Skin epidermis (tissue), 12 donors: ENCODE results near the gene NEXMIF.
"Not testable (repeated sequence)": the region's sequence is repeated elsewhere in the genome, so short reads cannot be mapped to it uniquely, and the experiment has no call there.

Experiments
- H3K27ac ChIP-seq, 21 experiments: fragments of 200-600 bp; sonication (generic) in 11 of 21; one replicate each; pipeline ENCODE4 v1.5.0; 2020; ENCODE audit warnings: mild to moderate bottlenecking in 3 of 21, inconsistent platforms in 2 of 21, moderate library complexity in 2 of 21
- H3K4me3 ChIP-seq, 7 experiments: fragments of 200-600 bp; sonication (generic) in 2 of 7; one replicate each; pipeline ENCODE4 v1.5.0; 2020; ENCODE audit warnings: inconsistent platforms in 2 of 7, mild to moderate bottlenecking in 2 of 7, moderate library complexity in 1 of 7

The NEXMIF gene

GRCh38 chrX:74925225-74926088 is at the start of gene NEXMIF:
Gene NEXMIF, minus strand, starts transcription at chrX:74925452.
- Histone ChIP-seq H3K27ac (peak within 1 kb of the TSS in 5 of 21 experiments; percentile 20 to 65 (median 42)), H3K4me3 (peak within 1 kb of the TSS in 6 of 7 experiments; percentile 12 to 49 (median 34))

GRCh38 chrX:74961962-74962361 is 36.7 kb upstream of the NEXMIF start:
- H3K27ac ChIP-seq, H3K4me3 ChIP-seq: not testable (repeated sequence)

GRCh38 chrX:74949717-74950116 is 24.5 kb upstream of the NEXMIF start:
- no peak overlapping the region for H3K27ac ChIP-seq

GRCh38 chrX:74940414-74940813 is 15.2 kb upstream of the NEXMIF start:
- H3K27ac ChIP-seq, result no peak overlapping the region

More at GRCh38 chrX:74949717-74950116, 24.5 kb upstream of the NEXMIF start:
- no peak overlapping the region for H3K4me3 ChIP-seq

GRCh38 chrX:74931214-74931613 is 6.0 kb upstream of the NEXMIF start:
- Histone ChIP-seq H3K27ac (no peak overlapping the region), H3K4me3 (no peak overlapping the region)

More at GRCh38 chrX:74940414-74940813, 15.2 kb upstream of the NEXMIF start:
- H3K4me3 ChIP-seq, result no peak overlapping the region

GRCh38 chrX:74924449-74925224 is 615 bp downstream of the NEXMIF start:
- Histone ChIP-seq H3K27ac (peak overlapping the region in 5 of 21 experiments; percentile 20 to 65 (median 42)), H3K4me3 (peak overlapping the region in 6 of 7 experiments; percentile 12 to 49 (median 34))

GRCh38 chrX:74923942-74924448 is 1.3 kb downstream of the NEXMIF start:
- H3K27ac ChIP-seq, result peak overlapping the region in 4 of 21 experiments; percentile 20 to 65 (median 46)

GRCh38 chrX:74922922-74923543 is 2.2 kb downstream of the NEXMIF start:
- Histone ChIP-seq H3K4me3 (no peak overlapping the region), H3K27ac (no peak overlapping the region)

More at GRCh38 chrX:74923942-74924448, 1.3 kb downstream of the NEXMIF start:
- peak overlapping the region in 6 of 7 experiments; percentile 12 to 49 (median 34) for H3K4me3 ChIP-seq

GRCh38 chrX:74911494-74911893 is 13.8 kb downstream of the NEXMIF start:
- Histone ChIP-seq H3K4me3 (no peak overlapping the region), H3K27ac (no peak overlapping the region)

- Histone ChIP-seq H3K4me3 (no peak overlapping the region), H3K27ac (no peak overlapping the region)
Measured at GRCh38 chrX:74906417-74906816, 18.8 kb downstream of the NEXMIF start.

GRCh38 chrX:74902806-74903205 is 22.4 kb downstream of the NEXMIF start:
- no peak overlapping the region for H3K27ac ChIP-seq
- H3K4me3 ChIP-seq, result no peak overlapping the region

GRCh38 chrX:74892561-74892960 is 32.7 kb downstream of the NEXMIF start:
- H3K27ac ChIP-seq, result no peak overlapping the region

GRCh38 chrX:74890676-74891430 is 34.4 kb downstream of the NEXMIF start:
- Histone ChIP-seq H3K4me3 (no peak overlapping the region), H3K27ac (no peak overlapping the region)

More at GRCh38 chrX:74892561-74892960, 32.7 kb downstream of the NEXMIF start:
- no peak overlapping the region for H3K4me3 ChIP-seq

- not testable (repeated sequence) for H3K27ac ChIP-seq, H3K4me3 ChIP-seq
Measured at GRCh38 chrX:74882383-74882782, 42.9 kb downstream of the NEXMIF start.

GRCh38 chrX:74865725-74866124 is 59.5 kb downstream of the NEXMIF start:
- H3K4me3 ChIP-seq, result no peak overlapping the region
- H3K27ac ChIP-seq, result no peak overlapping the region

GRCh38 chrX:74853255-74853654 is 72.0 kb downstream of the NEXMIF start:
- Histone ChIP-seq H3K27ac (no peak overlapping the region), H3K4me3 (no peak overlapping the region)

GRCh38 chrX:74835566-74835965 is 89.7 kb downstream of the NEXMIF start:
- no peak overlapping the region for H3K27ac ChIP-seq
- no peak overlapping the region for H3K4me3 ChIP-seq

- H3K27ac ChIP-seq, H3K4me3 ChIP-seq: not testable (repeated sequence)
Measured at GRCh38 chrX:74819797-74820196, 105.5 kb downstream of the NEXMIF start.

- H3K4me3 ChIP-seq, result no peak overlapping the region
- H3K27ac ChIP-seq, result no peak overlapping the region
Measured at GRCh38 chrX:74814681-74815080, 110.6 kb downstream of the NEXMIF start.
